CD14-positive monocyte (primary cell): Measurements from ENCODE around the gene ITGA11. TPM values are rescaled to one million over a fixed set of nuclear protein-coding genes. Genes with fewer than 3 reads are reported as not detected.
A peak's percentile ranks its signal among the peaks of the same experiment; 100 is the strongest.

Source experiments
- DNase-seq, 3 donors: peaks; one replicate each; pipeline ENCODE4 v3.0.0-alpha.2; 2011 to 2022
- H2AFZ ChIP-seq: 2 replicates; pipeline ENCODE4 v1.6.0; 2012; ENCODE audit warnings: mild to moderate bottlenecking, low read depth, low read length, inconsistent platforms; ENCODE audit not compliant: insufficient read depth, poor library complexity, severe bottlenecking
- H3K27ac ChIP-seq, 2 donors: 1 replicate in 1 of 2; 2 replicates in 1 of 2; pipeline ENCODE4 v1.5.1; 2012 to 2013; ENCODE audit warnings: low read length in 2 of 2, control low read depth in 1 of 2, inconsistent platforms in 1 of 2, low read depth in 1 of 2, mild to moderate bottlenecking in 1 of 2
- H3K27me3 ChIP-seq, 2 donors: one replicate each; pipeline versions ENCODE4 v1.6.0 to v1.6.1; 2011 to 2013; ENCODE audit warnings: low read length in 2 of 2; ENCODE audit not compliant: control insufficient read depth in 2 of 2, insufficient read depth in 2 of 2
- H3K36me3 ChIP-seq, 2 donors: replicated peaks in 1 of 2; 1 replicate in 1 of 2; 2 replicates in 1 of 2; pipeline versions ENCODE4 v1.5.1 to v1.6.1; 2012 to 2013; ENCODE audit warnings: low read length in 2 of 2, control low read depth in 1 of 2, inconsistent platforms in 1 of 2, mild to moderate bottlenecking in 1 of 2; ENCODE audit not compliant: insufficient read depth in 2 of 2, control insufficient read depth in 1 of 2
- H3K4me1 ChIP-seq, 2 donors: 1 replicate in 1 of 2; 2 replicates in 1 of 2; pipeline versions ENCODE4 v1.5.1 to v1.6.1; 2012 to 2013; ENCODE audit warnings: low read length in 2 of 2, control low read depth in 1 of 2, inconsistent platforms in 1 of 2, mild to moderate bottlenecking in 1 of 2, moderate library complexity in 1 of 2; ENCODE audit not compliant: insufficient read depth in 2 of 2, control insufficient read depth in 1 of 2
- H3K4me2 ChIP-seq: replicated peaks from 2 replicates; pipeline ENCODE3; 2012; ENCODE audit warnings: low read length, moderate library complexity, mild to moderate bottlenecking; ENCODE audit not compliant: poor library complexity, severe bottlenecking; ENCODE audit errors: extremely low read depth
- H3K4me3 ChIP-seq, 3 experiments: fragments of 200-600 bp in 1 of 3; sonication (generic) in 1 of 3; replicated peaks in 1 of 3; 1 replicate in 2 of 3; 2 replicates in 1 of 3; pipeline ENCODE4 v1.5.1; 2011 to 2013; ENCODE audit warnings: low read length in 3 of 3, mild to moderate bottlenecking in 3 of 3, control low read depth in 2 of 3, low read depth in 2 of 3, inconsistent platforms in 1 of 3, moderate library complexity in 1 of 3
- H3K79me2 ChIP-seq: 2 replicates; pipeline ENCODE4 v1.6.0; 2012; ENCODE audit warnings: mild to moderate bottlenecking, control low read depth, inconsistent platforms, low read length, moderate library complexity; ENCODE audit not compliant: insufficient read depth
- H3K9ac ChIP-seq: 2 replicates; pipeline ENCODE4 v1.6.0; 2017; ENCODE audit warnings: low read length, mild to moderate bottlenecking; ENCODE audit not compliant: insufficient read depth, poor library complexity, severe bottlenecking
- H3K9me3 ChIP-seq, 2 donors: replicated peaks in 1 of 2; 1 replicate in 1 of 2; 2 replicates in 1 of 2; pipeline versions ENCODE4 v1.5.1 to v1.6.1; 2012 to 2013; ENCODE audit warnings: low read length in 2 of 2, control low read depth in 1 of 2; ENCODE audit not compliant: control insufficient read depth in 1 of 2, insufficient read depth in 1 of 2
- H4K20me1 ChIP-seq: 2 replicates; pipeline ENCODE4 v1.6.0; 2012; ENCODE audit warnings: mild to moderate bottlenecking, low read length, control low read depth, moderate library complexity; ENCODE audit not compliant: insufficient read depth
- H3K27ac Mint-ChIP-seq, 7 donors: one replicate each; pipeline ENCODE4 v1.8.0; 2020; ENCODE audit warnings: mild to moderate bottlenecking in 7 of 7, mixed read lengths in 7 of 7, moderate library complexity in 6 of 7, inconsistent platforms in 2 of 7
- H3K27me3 Mint-ChIP-seq, 3 donors: one replicate each; pipeline ENCODE4 v1.8.0; 2021 to 2022; ENCODE audit warnings: low read depth in 3 of 3, mild to moderate bottlenecking in 3 of 3, mixed read lengths in 3 of 3, moderate library complexity in 3 of 3, inconsistent platforms in 1 of 3
- H3K36me3 Mint-ChIP-seq, 2 donors: one replicate each; pipeline ENCODE4 v1.8.0; 2020; ENCODE audit warnings: mixed read lengths in 2 of 2, inconsistent platforms in 1 of 2, mild to moderate bottlenecking in 1 of 2
- H3K4me1 Mint-ChIP-seq: one replicate; pipeline ENCODE4 v1.8.0; 2020; ENCODE audit warnings: mild to moderate bottlenecking, mixed read lengths
- H3K4me3 Mint-ChIP-seq, 2 donors: one replicate each; pipeline ENCODE4 v1.8.0; 2020; ENCODE audit warnings: mild to moderate bottlenecking in 2 of 2, mixed read lengths in 2 of 2, moderate library complexity in 1 of 2
- H3K9me3 Mint-ChIP-seq, 7 donors: one replicate each; pipeline ENCODE4 v1.8.0; 2020 to 2022; ENCODE audit warnings: mixed read lengths in 7 of 7, mild to moderate bottlenecking in 6 of 7, moderate library complexity in 6 of 7, inconsistent platforms in 2 of 7
- WGBS: methylation state at CpG from one replicate; pipeline ENCODE4 v1.1.5; 2013; ENCODE audit warnings: missing lambda C conversion rate; ENCODE audit not compliant: insufficient coverage; 5-methylcytosine and 5-hydroxymethylcytosine counted together
- intact Hi-C, 2 donors: fragments of 100-400 bp; cut with micrococcal nuclease; formaldehyde crosslinking; loops; one replicate each; pipeline versions ENCODE4 v1.15.0 to v1.15.1; 2023
- polyA plus RNA-seq, 3 donors: library from polyadenylated mRNA; depleted of rRNA in 1 of 3; unstranded in 2 of 3; stranded (reverse) in 1 of 3; fragments of 300-500 nt in 2 of 3; fragments of >200 nt in 1 of 3; fragmentation: Illumina TruSeq in 2 of 3; gene quantifications; 1 replicate in 2 of 3; 2 replicates in 1 of 3; pipeline ENCODE4 v1.2.3, GENCODE V29; 2012 to 2021
- TF ChIP-seq, protein P1 (sequence below): fragments of 200-600 bp; IDR thresholded peaks from one replicate; pipeline ENCODE4 v1.8.0; 2022; ENCODE audit warnings: antibody characterized with exemption, mild to moderate bottlenecking

ITGA11 gene
- polyA plus RNA-seq, 3 donors: under 0.01 to 0.01 TPM; not detected in 1

GRCh38 chr15:68433551-68433950 lies 1.6 kb upstream of the ITGA11 start:
- Histone ChIP-seq H3K9me3 (peaks cover 3 to 14% of the 10 kb centered on the region in 2 donors), H3K9ac (no peak overlapping the region), H3K27ac (no peak overlapping the region), H2AFZ (no peak overlapping the region), H3K79me2 (no peaks in the 10 kb centered on the region), H3K27me3 (peaks cover 37 to 72% of the 10 kb centered on the region in 2 donors), H4K20me1 (no peaks in the 10 kb centered on the region), H3K36me3 (no peaks in the 10 kb centered on the region), H3K4me2 (no peak overlapping the region), H3K4me1 (peaks cover 8 to 13% of the 10 kb centered on the region in 2 donors), H3K4me3 (no peak overlapping the region)
- Mint-ChIP-seq H3K4me3 (peak overlapping the region in 1 of 2 donors; percentile 23), H3K4me1 (peaks cover 4% of the 10 kb centered on the region), H3K27ac (no peak overlapping the region), H3K27me3 (peaks cover 54 to 77% (median 57%) of the 10 kb centered on the region in 3 donors), H3K36me3 (no peaks in the 10 kb centered on the region), H3K9me3 (peaks cover 0 to 7% (median 0%) of the 10 kb centered on the region in 7 donors)
- WGBS: 91% methylated on average over 1 of the region's 2 CpGs
- no peak for DNase-seq
- TF ChIP-seq, protein P1, sequence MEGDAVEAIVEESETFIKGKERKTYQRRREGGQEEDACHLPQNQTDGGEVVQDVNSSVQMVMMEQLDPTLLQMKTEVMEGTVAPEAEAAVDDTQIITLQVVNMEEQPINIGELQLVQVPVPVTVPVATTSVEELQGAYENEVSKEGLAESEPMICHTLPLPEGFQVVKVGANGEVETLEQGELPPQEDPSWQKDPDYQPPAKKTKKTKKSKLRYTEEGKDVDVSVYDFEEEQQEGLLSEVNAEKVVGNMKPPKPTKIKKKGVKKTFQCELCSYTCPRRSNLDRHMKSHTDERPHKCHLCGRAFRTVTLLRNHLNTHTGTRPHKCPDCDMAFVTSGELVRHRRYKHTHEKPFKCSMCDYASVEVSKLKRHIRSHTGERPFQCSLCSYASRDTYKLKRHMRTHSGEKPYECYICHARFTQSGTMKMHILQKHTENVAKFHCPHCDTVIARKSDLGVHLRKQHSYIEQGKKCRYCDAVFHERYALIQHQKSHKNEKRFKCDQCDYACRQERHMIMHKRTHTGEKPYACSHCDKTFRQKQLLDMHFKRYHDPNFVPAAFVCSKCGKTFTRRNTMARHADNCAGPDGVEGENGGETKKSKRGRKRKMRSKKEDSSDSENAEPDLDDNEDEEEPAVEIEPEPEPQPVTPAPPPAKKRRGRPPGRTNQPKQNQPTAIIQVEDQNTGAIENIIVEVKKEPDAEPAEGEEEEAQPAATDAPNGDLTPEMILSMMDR: no peak
- intact Hi-C loops: no loop called here

GRCh38 chr15:68432441-68433064 lies 590 bp upstream of the ITGA11 start:
- H3K79me2 ChIP-seq: no peaks in the 10 kb centered on the region
- H3K4me2 ChIP-seq: no peak overlapping the region
- peaks cover 58 to 76% (median 60%) of the 10 kb centered on the region in 3 donors for H3K27me3 Mint-ChIP-seq
- H4K20me1 ChIP-seq: no peaks in the 10 kb centered on the region
- H3K36me3 ChIP-seq: no peaks in the 10 kb centered on the region
- peak overlapping the region in 2 of 7 donors; percentile 35 to 84 for H3K27ac Mint-ChIP-seq
- intact Hi-C loops: no loop called here
- H3K4me3 ChIP-seq: peak overlapping the region in 1 of 3 experiments; percentile 48
- H3K4me1 Mint-ChIP-seq: peaks cover 4% of the 10 kb centered on the region
- peaks cover 0 to 7% (median 0%) of the 10 kb centered on the region in 7 donors for H3K9me3 Mint-ChIP-seq
- 45% methylated on average over 5 of the region's 13 CpGs for WGBS
- no peak overlapping the region for H3K9ac ChIP-seq
- H3K36me3 Mint-ChIP-seq: no peaks in the 10 kb centered on the region
- TF ChIP-seq, protein P1: no peak
- peaks cover 8 to 13% of the 10 kb centered on the region in 2 donors for H3K4me1 ChIP-seq
- no peak overlapping the region for H3K27ac ChIP-seq
- peak overlapping the region; percentile 50 for H2AFZ ChIP-seq
- no peak for DNase-seq
- peak overlapping the region in 1 of 2 donors; percentile 67 for H3K4me3 Mint-ChIP-seq
- peaks cover 3 to 14% of the 10 kb centered on the region in 2 donors for H3K9me3 ChIP-seq
- H3K27me3 ChIP-seq: peaks cover 37 to 69% of the 10 kb centered on the region in 2 donors
